CD8-positive, alpha-beta memory T cell (primary cell): ENCODE data around the gene GYS1. TPM values are rescaled to one million over a fixed set of nuclear protein-coding genes. Genes with fewer than 3 reads are reported as not detected.

Source experiments
- CTCF ChIA-PET: fragments of 350-600 bp; sonication (Branson Sonifier 250); formaldehyde crosslinking; loops from one replicate; lab custom pipeline; 2021; ENCODE audit warnings: antibody characterized with exemption; lab: Charles Lee
- POLR2A ChIA-PET: fragments of 350-600 bp; sonication (Branson Sonifier 250); formaldehyde crosslinking; loops from one replicate; lab custom pipeline; 2021; ENCODE audit warnings: antibody characterized with exemption; lab: Charles Lee
- DNase-seq, 5 donors: peaks; one replicate each; pipeline versions ENCODE4 v3.0.0 to v3.0.0-alpha.2; 2020 to 2022; ENCODE audit warnings: mixed read lengths in 1 of 5
- H3K27ac ChIP-seq: one replicate; pipeline ENCODE4 v1.7.0; 2013; ENCODE audit warnings: low read depth, mild to moderate bottlenecking, low read length, moderate library complexity
- H3K27me3 ChIP-seq: 2 replicates; pipeline ENCODE4 v1.7.0; 2013; ENCODE audit warnings: low read length, mild to moderate bottlenecking; ENCODE audit not compliant: insufficient read depth, poor library complexity, severe bottlenecking
- H3K36me3 ChIP-seq: 2 replicates; pipeline ENCODE4 v1.7.0; 2013; ENCODE audit warnings: mild to moderate bottlenecking, low read length, moderate library complexity; ENCODE audit not compliant: insufficient read depth
- H3K4me1 ChIP-seq: 2 replicates; pipeline ENCODE4 v1.7.0; 2013; ENCODE audit warnings: mild to moderate bottlenecking, low read length, moderate library complexity; ENCODE audit not compliant: insufficient read depth
- H3K4me3 ChIP-seq: 2 replicates; pipeline ENCODE4 v1.7.0; 2013; ENCODE audit warnings: mild to moderate bottlenecking, low read length
- H3K9me3 ChIP-seq: 2 replicates; pipeline ENCODE4 v1.7.0; 2013; ENCODE audit warnings: mild to moderate bottlenecking, low read length
- H3K27ac Mint-ChIP-seq, 8 donors: one replicate each; pipeline ENCODE4 v1.8.0; 2020 to 2021; ENCODE audit warnings: mixed read lengths in 8 of 8, mild to moderate bottlenecking in 6 of 8, inconsistent platforms in 3 of 8, moderate library complexity in 3 of 8
- H3K27me3 Mint-ChIP-seq, 2 donors: one replicate each; pipeline ENCODE4 v1.8.0; 2020 to 2021; ENCODE audit warnings: mixed read lengths in 2 of 2, mild to moderate bottlenecking in 1 of 2, moderate library complexity in 1 of 2
- H3K36me3 Mint-ChIP-seq, 3 donors: one replicate each; pipeline ENCODE4 v1.8.0; 2020 to 2021; ENCODE audit warnings: mixed read lengths in 3 of 3, inconsistent platforms in 1 of 3, mild to moderate bottlenecking in 1 of 3
- H3K4me1 Mint-ChIP-seq, 3 donors: one replicate each; pipeline ENCODE4 v1.8.0; 2020 to 2021; ENCODE audit warnings: mixed read lengths in 3 of 3, inconsistent platforms in 1 of 3, mild to moderate bottlenecking in 1 of 3
- H3K4me3 Mint-ChIP-seq, 7 donors: one replicate each; pipeline ENCODE4 v1.8.0; 2020 to 2021; ENCODE audit warnings: mixed read lengths in 7 of 7, mild to moderate bottlenecking in 6 of 7, moderate library complexity in 4 of 7, inconsistent platforms in 2 of 7
- H3K9me3 Mint-ChIP-seq, 5 donors: one replicate each; pipeline ENCODE4 v1.8.0; 2020 to 2022; ENCODE audit warnings: mixed read lengths in 5 of 5, mild to moderate bottlenecking in 3 of 5, moderate library complexity in 2 of 5, inconsistent platforms in 1 of 5
- polyA plus RNA-seq: library from polyadenylated mRNA; unstranded; fragments of 300-500 nt; fragmentation: Illumina TruSeq; gene quantifications from one replicate; pipeline ENCODE4 v1.2.3, GENCODE V29; 2021
- total RNA-seq, 2 experiments: library from RNA; stranded (reverse); gene quantifications; one replicate each; pipeline ENCODE4 v1.2.3, GENCODE V29; 2021

The GYS1 gene
- total and polyA plus RNA-seq, 3 experiments from 2014 or later: 31.5 to 38.9 (median 38.2) TPM

DNA sequence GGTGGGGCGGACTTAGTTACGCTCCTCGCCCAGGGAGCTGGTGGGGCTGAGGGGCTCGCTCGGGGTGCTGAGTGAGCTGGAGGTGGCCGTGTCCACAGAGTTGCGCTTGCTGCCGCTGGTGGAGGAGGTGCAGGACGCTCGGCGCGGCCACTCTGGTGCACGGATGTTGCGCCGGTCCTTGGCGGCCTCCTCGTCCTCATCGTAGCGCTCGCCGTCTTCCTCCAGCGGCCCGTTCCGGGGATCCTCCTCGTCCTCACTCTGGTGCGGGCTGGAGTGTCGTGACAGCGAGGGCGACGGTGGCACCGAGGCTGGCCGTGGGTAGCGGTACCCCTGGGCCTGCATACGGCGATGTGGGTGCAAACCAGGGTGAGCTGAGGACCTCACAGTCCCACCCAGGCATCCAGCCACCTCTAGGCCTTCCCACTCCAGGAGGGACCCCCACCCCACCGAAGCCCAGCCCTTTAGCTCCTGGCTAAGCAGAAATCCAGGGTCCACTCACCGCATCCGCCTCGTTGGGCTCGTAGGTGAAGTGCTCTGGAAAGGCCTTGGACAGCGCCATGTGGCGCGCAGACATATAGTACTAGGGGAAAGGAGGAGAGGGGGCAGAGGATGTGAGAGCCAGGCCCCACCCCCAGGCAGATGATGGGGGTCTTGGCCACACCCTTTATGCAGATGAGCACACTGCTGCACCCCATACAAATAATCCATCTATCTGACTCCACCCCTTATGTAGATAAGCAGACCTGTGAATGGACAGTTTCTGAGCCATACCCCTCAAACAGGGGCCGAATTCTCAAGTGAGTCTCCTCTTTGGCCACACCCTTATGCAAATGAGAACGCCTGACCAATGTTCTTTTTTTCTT is 23.6 kb downstream of the GYS1 start:
- Histone ChIP-seq H3K27me3 (no peaks in the 10 kb centered on the region), H3K27ac (no peak overlapping the region), H3K9me3 (no peaks in the 10 kb centered on the region), H3K4me1 (peaks cover 17% of the 10 kb centered on the region), H3K4me3 (no peak overlapping the region), H3K36me3 (peaks cover 20% of the 10 kb centered on the region)
- ChIA-PET POLR2A (no interaction called here), CTCF (interaction anchor here (1.0 to 5.2 kb wide), 12 partner anchors 11 to 323 kb away, joined by 3 to 40 read pairs (median 5); partner anchors contain the start of genes CA11, DHDH, GYS1 and RUVBL2)
- Mint-ChIP-seq H3K36me3 (peaks cover 5 to 76% (median 7%) of the 10 kb centered on the region in 3 donors), H3K27ac (peak overlapping the region in 2 of 8 donors; percentile 18 to 24), H3K27me3 (peaks cover 0 to 8% of the 10 kb centered on the region in 2 donors), H3K4me3 (peak overlapping the region in 2 of 7 donors; percentile 16 to 27), H3K9me3 (no peaks in the 10 kb centered on the region), H3K4me1 (peaks cover 29 to 43% (median 37%) of the 10 kb centered on the region in 3 donors)
- DNase-seq: no peak

- H3K4me3 Mint-ChIP-seq: no peak overlapping the region
- H3K9me3 Mint-ChIP-seq: no peaks in the 10 kb centered on the region
- H3K36me3 Mint-ChIP-seq: peaks cover 5 to 69% (median 7%) of the 10 kb centered on the region in 3 donors
- Histone ChIP-seq H3K4me1 (peaks cover 24% of the 10 kb centered on the region), H3K4me3 (no peak overlapping the region), H3K27ac (no peak overlapping the region), H3K27me3 (no peaks in the 10 kb centered on the region), H3K36me3 (peaks cover 17% of the 10 kb centered on the region), H3K9me3 (no peaks in the 10 kb centered on the region)
- CTCF ChIA-PET: interaction anchor here (5.2 kb wide), 1 partner anchor 124 kb away, joined by 40 read pairs; no protein-coding TSS in a partner anchor
- no peak for DNase-seq
- H3K27me3 Mint-ChIP-seq: peaks cover 0 to 8% of the 10 kb centered on the region in 2 donors
- POLR2A ChIA-PET: no interaction called here
- peaks cover 36 to 50% (median 43%) of the 10 kb centered on the region in 3 donors for H3K4me1 Mint-ChIP-seq
- H3K27ac Mint-ChIP-seq: no peak overlapping the region
These were observed 24.3 kb downstream of the GYS1 start for GRCh38 chr19:48968813-48969218.

GRCh38 chr19:48968179-48968661 is 24.9 kb downstream of the GYS1 start:
- peak overlapping the region in 1 of 7 donors; percentile 77 for H3K4me3 Mint-ChIP-seq
- peaks cover 30% of the 10 kb centered on the region for H3K4me1 ChIP-seq
- peak overlapping the region in 3 of 8 donors; percentile 35 to 46 (median 43) for H3K27ac Mint-ChIP-seq
- peaks cover 5 to 66% (median 7%) of the 10 kb centered on the region in 3 donors for H3K36me3 Mint-ChIP-seq
- peaks cover 16% of the 10 kb centered on the region for H3K36me3 ChIP-seq
- H3K9me3 Mint-ChIP-seq: no peaks in the 10 kb centered on the region
- H3K27me3 ChIP-seq: no peaks in the 10 kb centered on the region
- no peaks in the 10 kb centered on the region for H3K9me3 ChIP-seq
- peaks cover 0 to 8% of the 10 kb centered on the region in 2 donors for H3K27me3 Mint-ChIP-seq
- H3K27ac ChIP-seq: no peak overlapping the region
- ChIA-PET CTCF (interaction anchor here (1.1 to 5.2 kb wide), 5 partner anchors 8 to 173 kb away, joined by 3 to 40 read pairs (median 16); partner anchors contain the start of genes GYS1 and RUVBL2), POLR2A (interaction anchor here (0.8 to 1.3 kb wide), 6 partner anchors 11 to 173 kb away, joined by 3 to 6 read pairs (median 4); partner anchors contain the start of genes DHDH, GYS1, NUCB1 and RUVBL2)
- H3K4me1 Mint-ChIP-seq: peaks cover 41 to 56% (median 48%) of the 10 kb centered on the region in 3 donors
- no peak overlapping the region for H3K4me3 ChIP-seq
- no peak for DNase-seq

- Mint-ChIP-seq H3K27ac (peak overlapping the region in 3 of 8 donors; percentile 43 to 90 (median 46)), H3K4me1 (peaks cover 48 to 63% (median 52%) of the 10 kb centered on the region in 3 donors), H3K9me3 (no peaks in the 10 kb centered on the region), H3K36me3 (peaks cover 5 to 60% (median 5%) of the 10 kb centered on the region in 3 donors), H3K4me3 (peak overlapping the region in 6 of 7 donors; percentile 29 to 100 (median 66)), H3K27me3 (peaks cover 0 to 8% of the 10 kb centered on the region in 2 donors)
- POLR2A ChIA-PET: interaction anchor here (0.6 to 1.4 kb wide), 9 partner anchors 8 to 172 kb away, joined by 3 to 8 read pairs (median 5); partner anchors contain the start of genes DHDH, GYS1, NUCB1 and RUVBL2
- Histone ChIP-seq H3K27ac (peak overlapping the region; percentile 83), H3K4me3 (no peak overlapping the region), H3K36me3 (peaks cover 16% of the 10 kb centered on the region), H3K4me1 (peaks cover 34% of the 10 kb centered on the region), H3K27me3 (no peaks in the 10 kb centered on the region), H3K9me3 (no peaks in the 10 kb centered on the region)
- CTCF ChIA-PET: interaction anchor here (1.1 to 5.2 kb wide), 6 partner anchors 9 to 172 kb away, joined by 3 to 40 read pairs (median 12); partner anchors contain the start of genes GYS1 and RUVBL2
- DNase-seq: no peak
These were observed 25.5 kb downstream of the GYS1 start for GRCh38 chr19:48967346-48968178.

- H3K36me3 ChIP-seq: peaks cover 16% of the 10 kb centered on the region
- Mint-ChIP-seq H3K9me3 (no peaks in the 10 kb centered on the region), H3K4me3 (peak overlapping the region; percentile 91 to 100 (median 100)), H3K27ac (peak overlapping the region in 7 of 8 donors; percentile 24 to 99 (median 95)), H3K4me1 (peaks cover 56 to 71% (median 60%) of the 10 kb centered on the region in 3 donors), H3K36me3 (peaks cover 5 to 60% (median 5%) of the 10 kb centered on the region in 3 donors), H3K27me3 (peaks cover 0 to 9% of the 10 kb centered on the region in 2 donors)
- no peak for DNase-seq
- ChIA-PET POLR2A (interaction anchor here (0.9 to 3.4 kb wide), 8 partner anchors 9 to 124 kb away, joined by 3 to 18 read pairs (median 6); partner anchors contain the start of genes BAX, GYS1, NUCB1 and RUVBL2), CTCF (interaction anchor here (1.2 to 3.7 kb wide), 5 partner anchors 9 to 171 kb away, joined by 3 to 20 read pairs (median 7); partner anchors contain the start of genes GYS1 and RUVBL2)
- H3K27ac ChIP-seq: peak overlapping the region; percentile 83
- no peaks in the 10 kb centered on the region for H3K9me3 ChIP-seq
- peaks cover 42% of the 10 kb centered on the region for H3K4me1 ChIP-seq
- no peaks in the 10 kb centered on the region for H3K27me3 ChIP-seq
- H3K4me3 ChIP-seq: peak overlapping the region; percentile 88
These were observed 26.4 kb downstream of the GYS1 start for GRCh38 chr19:48966541-48967345.

DNA sequence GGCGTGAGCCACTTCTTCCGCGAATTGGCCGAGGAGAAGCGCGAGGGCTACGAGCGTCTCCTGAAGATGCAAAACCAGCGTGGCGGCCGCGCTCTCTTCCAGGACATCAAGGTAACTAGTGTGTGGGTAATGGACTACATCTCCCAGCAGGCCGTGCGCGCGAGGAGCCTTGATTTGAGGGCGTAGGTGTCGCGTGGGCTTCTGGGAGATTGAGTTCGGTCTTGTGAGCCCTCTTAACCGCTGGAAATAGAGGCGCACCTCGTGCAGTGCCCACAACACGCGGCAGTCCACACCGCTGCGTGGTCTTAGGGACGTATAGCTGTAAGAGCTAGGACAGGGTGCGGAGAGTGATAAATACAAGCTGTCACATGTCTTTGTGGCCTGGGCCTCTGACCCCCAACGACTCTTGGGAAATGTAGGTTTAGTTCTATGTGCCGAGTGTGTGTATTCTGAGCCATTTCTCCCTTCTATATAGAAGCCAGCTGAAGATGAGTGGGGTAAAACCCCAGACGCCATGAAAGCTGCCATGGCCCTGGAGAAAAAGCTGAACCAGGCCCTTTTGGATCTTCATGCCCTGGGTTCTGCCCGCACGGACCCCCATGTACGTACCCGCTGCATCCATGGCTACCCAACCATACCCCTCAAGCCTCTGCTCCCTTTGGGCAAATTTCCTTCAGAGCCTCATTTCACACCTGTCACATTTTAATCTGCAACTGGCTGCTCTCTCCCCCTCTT is 27.1 kb downstream of the GYS1 start:
- H3K4me3 Mint-ChIP-seq: peak overlapping the region; percentile 91 to 100 (median 100)
- peaks cover 3 to 55% (median 5%) of the 10 kb centered on the region in 3 donors for H3K36me3 Mint-ChIP-seq
- no peaks in the 10 kb centered on the region for H3K9me3 Mint-ChIP-seq
- Histone ChIP-seq H3K9me3 (no peaks in the 10 kb centered on the region), H3K27me3 (no peaks in the 10 kb centered on the region), H3K27ac (peak overlapping the region; percentile 83), H3K4me1 (peaks cover 42% of the 10 kb centered on the region), H3K4me3 (peak overlapping the region; percentile 88), H3K36me3 (peaks cover 16% of the 10 kb centered on the region)
- H3K4me1 Mint-ChIP-seq: peaks cover 54 to 74% (median 61%) of the 10 kb centered on the region in 3 donors
- ChIA-PET CTCF (interaction anchor here (1.6 to 3.7 kb wide), 4 partner anchors 27 to 170 kb away, joined by 3 to 20 read pairs (median 12); partner anchors contain the start of genes GYS1 and RUVBL2), POLR2A (interaction anchor here (0.9 to 3.4 kb wide), 6 partner anchors 10 to 123 kb away, joined by 3 to 18 read pairs (median 8); partner anchors contain the start of genes BAX, GYS1, NUCB1 and PPP1R15A)
- H3K27me3 Mint-ChIP-seq: peaks cover 0 to 9% of the 10 kb centered on the region in 2 donors
- DNase-seq: peak; percentile 81 to 92 (median 84)
- H3K27ac Mint-ChIP-seq: peak overlapping the region; percentile 90 to 99 (median 97)
